Right cardiac atrium (tissue), 5 donors: ENCODE results near the gene PRR15L. TPM values are rescaled to one million over a fixed set of nuclear protein-coding genes. Genes with fewer than 3 reads are reported as not detected.
A peak's percentile ranks its signal among the peaks of the same experiment; 100 is the strongest.
"Not testable (repeated sequence)": the region's sequence is repeated elsewhere in the genome, so short reads cannot be mapped to it uniquely, and the experiment has no call there.

Experiments
- ATAC-seq, 2 donors: fragments of 200-7000 bp; cut with Tn5 transposase; one replicate each; pipeline versions ENCODE4 v1.8.0 to v1.9.1; 2020; ENCODE audit warnings: moderate library complexity in 2 of 2, mild to moderate bottlenecking in 1 of 2
- DNase-seq, 3 donors: peaks; one replicate each; pipeline ENCODE4 v3.0.0-alpha.2; 2020
- H3K27ac ChIP-seq: one replicate; pipeline ENCODE4 v1.5.1; 2013; ENCODE audit warnings: mild to moderate bottlenecking, low read length, control low read depth, moderate library complexity
- H3K27me3 ChIP-seq: one replicate; pipeline ENCODE4 v1.6.1; 2013; ENCODE audit not compliant: control insufficient read depth, insufficient read depth
- H3K4me1 ChIP-seq: one replicate; pipeline ENCODE4 v1.6.1; 2013; ENCODE audit warnings: low read length; ENCODE audit not compliant: control insufficient read depth, insufficient read depth
- H3K4me3 ChIP-seq: one replicate; pipeline ENCODE4 v1.5.1; 2013; ENCODE audit warnings: low read length, control low read depth
- H3K9me3 ChIP-seq: one replicate; pipeline ENCODE4 v1.6.1; 2013; ENCODE audit warnings: low read length; ENCODE audit not compliant: control insufficient read depth
- WGBS: extraction: QIAGEN DNeasy Blood & Tissue Kit; methylation state at CpG from one replicate; pipeline ENCODE4 v1.1.7; 2013; 5-methylcytosine and 5-hydroxymethylcytosine counted together
- intact Hi-C, 4 donors: fragments of 100-400 bp; cut with DNase I; formaldehyde crosslinking; loops; one replicate each; pipeline versions ENCODE4 v1.11.0 to v1.14.0; 2022 to 2023
- polyA plus RNA-seq: library from polyadenylated mRNA; stranded (reverse); fragments of 200-250 nt; gene quantifications from one replicate; pipeline ENCODE4 v1.2.3, GENCODE V29; 2013
- total RNA-seq, 4 donors: library from RNA; stranded (reverse); fragmentation: NEBNext Ultra II Directional; extraction: Animal tissue kit (Norgen Biotek cat#: 25700); gene quantifications; one replicate each; pipeline ENCODE4 v1.2.1, GENCODE V29; 2021
- donor health status: healthy with polysubstance abuse.
- donor health status: DM: no; HTN: yes; CAD: no.
- donor health status: DM: no; HTN: no; CAD: no.
- donor health status: DM: no; HTN: yes; CAD: no; lungs with severe emphysema.
- donor health status: DM: yes; HTN: yes; CAD: no.

Gene PRR15L
- total and polyA plus RNA-seq, 5 donors, result not detected

- Histone ChIP-seq H3K27me3 (no peaks in the 10 kb centered on the region), H3K9me3 (no peaks in the 10 kb centered on the region), H3K4me1 (peaks cover 6% of the 10 kb centered on the region), H3K27ac (no peak overlapping the region), H3K4me3 (no peak overlapping the region)
- DNase-seq, result peak; percentile 68 to 90 (median 83)
- peak; percentile 42 to 55 for ATAC-seq
- intact Hi-C loops, result loop anchor here in 3 of 4 donors (5.0 to 10.0 kb wide), 3 partner anchors 50 to 102 kb away; partner anchors contain the start of genes SP2 (in 3 of the 3) and SCRN2 (in 1 of the 3)
- WGBS, result 22% methylated on average over 2 of the region's 2 CpGs
Measured at GRCh38 chr17:47946929-47947397, 10.7 kb downstream of the PRR15L start.

GRCh38 chr17:47946516-47946915, 11.2 kb downstream of the PRR15L start:
- 88% methylated on average over 6 of the region's 6 CpGs for WGBS
- peaks cover 6% of the 10 kb centered on the region for H3K4me1 ChIP-seq
- no peaks in the 10 kb centered on the region for H3K9me3 ChIP-seq
- ATAC-seq (no peak), DNase-seq (no peak)
- peak overlapping the region; percentile 2 for H3K27ac ChIP-seq
- intact Hi-C loops, result loop anchor here in 3 of 4 donors (5.0 to 10.0 kb wide), 3 partner anchors 49 to 102 kb away; partner anchors contain the start of genes SP2 (in 3 of the 3) and SCRN2 (in 1 of the 3)
- no peaks in the 10 kb centered on the region for H3K27me3 ChIP-seq
- H3K4me3 ChIP-seq, result no peak overlapping the region

- Histone ChIP-seq H3K4me1 (peaks cover 6% of the 10 kb centered on the region), H3K27me3 (no peaks in the 10 kb centered on the region), H3K27ac (peak overlapping the region; percentile 10), H3K9me3 (no peaks in the 10 kb centered on the region), H3K4me3 (no peak overlapping the region)
- intact Hi-C loops, result loop anchor here in 3 of 4 donors (5.0 to 10.0 kb wide), 3 partner anchors 49 to 101 kb away; partner anchors contain the start of genes SP2 (in 3 of the 3) and SCRN2 (in 1 of the 3)
- ATAC-seq, result no peak
- WGBS, result 78% methylated on average over 10 of the region's 10 CpGs
- peak in 1 of 3 donors; percentile 58 for DNase-seq
Measured at GRCh38 chr17:47945529-47946508, 11.9 kb downstream of the PRR15L start.

- no peak overlapping the region for H3K27ac ChIP-seq
Measured at GRCh38 chr17:47945080-47945479, 12.6 kb downstream of the PRR15L start.

GRCh38 chr17:47942568-47942967, 15.1 kb downstream of the PRR15L start:
- intact Hi-C loops, result loop anchor here in 2 of 4 donors (10.0 kb wide), 2 partner anchors 48 to 98 kb away; partner anchors contain the start of genes SCRN2 (in 1 of the 2) and SP2 (in 1 of the 2)
- Histone ChIP-seq H3K27ac (no peak overlapping the region), H3K27me3 (no peaks in the 10 kb centered on the region), H3K4me1 (peaks cover 3% of the 10 kb centered on the region), H3K9me3 (no peaks in the 10 kb centered on the region), H3K4me3 (peak overlapping the region; percentile 47)
- ATAC-seq, result no peak
- DNase-seq, result no peak
- WGBS, result 76% methylated on average over 6 of the region's 6 CpGs

More at GRCh38 chr17:47945080-47945479, 12.6 kb downstream of the PRR15L start:
- H3K4me1 ChIP-seq, result peaks cover 6% of the 10 kb centered on the region
- no peak for DNase-seq
- WGBS, result 74% methylated on average over 8 of the region's 8 CpGs
- no peak overlapping the region for H3K4me3 ChIP-seq
- no peaks in the 10 kb centered on the region for H3K9me3 ChIP-seq
- intact Hi-C loops, result loop anchor here in 3 of 4 donors (5.0 to 10.0 kb wide), 3 partner anchors 48 to 100 kb away; partner anchors contain the start of genes SP2 (in 3 of the 3) and SCRN2 (in 1 of the 3)
- no peaks in the 10 kb centered on the region for H3K27me3 ChIP-seq
- no peak for ATAC-seq

- ATAC-seq, result no peak
- intact Hi-C loops, result loop anchor here in 2 of 4 donors (10.0 kb wide), 2 partner anchors 47 to 97 kb away; partner anchors contain the start of genes SCRN2 (in 1 of the 2) and SP2 (in 1 of the 2)
- DNase-seq, result no peak
- peaks cover 3% of the 10 kb centered on the region for H3K4me1 ChIP-seq
- H3K27me3 ChIP-seq, result no peaks in the 10 kb centered on the region
- peak overlapping the region; percentile 6 for H3K27ac ChIP-seq
- WGBS, result 15% methylated on average over 5 of the region's 5 CpGs
- H3K4me3 ChIP-seq, result peak overlapping the region; percentile 47
- H3K9me3 ChIP-seq, result no peaks in the 10 kb centered on the region
Measured at GRCh38 chr17:47942096-47942510, 15.6 kb downstream of the PRR15L start.

GRCh38 chr17:47941246-47942095, 16.2 kb downstream of the PRR15L start, which contains the start of gene PNPO:
Gene PNPO (plus strand): TSS chr17:47941571. CDS start chr17:47941676, 105 bp downstream.
- peak; percentile 94 to 96 (median 95) for DNase-seq
- Histone ChIP-seq H3K9me3 (no peaks in the 10 kb centered on the region), H3K27me3 (no peaks in the 10 kb centered on the region), H3K4me3 (peak within 1 kb of the TSS; percentile 47), H3K4me1 (peaks cover 3% of the 10 kb centered on the region), H3K27ac (peak within 1 kb of the TSS; percentile 8)
- intact Hi-C loops, result loop anchor here in 2 of 4 donors (10.0 kb wide), 2 partner anchors 47 to 97 kb away; partner anchors contain the start of genes SCRN2 (in 1 of the 2) and SP2 (in 1 of the 2)
- 1% methylated on average over 50 of the region's 50 CpGs for WGBS
- peak; percentile 98 for ATAC-seq

GRCh38 chr17:47937941-47938340, 19.7 kb downstream of the PRR15L start:
- ATAC-seq (no peak), DNase-seq (no peak)
- no peak overlapping the region for H3K4me3 ChIP-seq
- intact Hi-C loops, result no loop called here
- no peak overlapping the region for H3K27ac ChIP-seq
- peaks cover 7% of the 10 kb centered on the region for H3K4me1 ChIP-seq
- no peaks in the 10 kb centered on the region for H3K9me3 ChIP-seq
- WGBS, result 90% methylated on average over 5 of the region's 5 CpGs
- H3K27me3 ChIP-seq, result no peaks in the 10 kb centered on the region

- Histone ChIP-seq H3K4me3 (no peak overlapping the region), H3K27ac (no peak overlapping the region), H3K4me1 (peaks cover 4% of the 10 kb centered on the region), H3K9me3 (no peaks in the 10 kb centered on the region), H3K27me3 (no peaks in the 10 kb centered on the region)
- no peak for ATAC-seq
- intact Hi-C loops, result no loop called here
- WGBS, result 61% methylated on average over 5 of the region's 5 CpGs
- no peak for DNase-seq
Measured at GRCh38 chr17:47935961-47936360, 21.7 kb downstream of the PRR15L start.

GRCh38 chr17:47935468-47935867, 22.2 kb downstream of the PRR15L start:
- WGBS, result 81% methylated on average over 3 of the region's 3 CpGs

More at GRCh38 chr17:47935468-47935867, 22.2 kb downstream of the PRR15L start:
- H3K4me3 ChIP-seq, ATAC-seq, H3K9me3 ChIP-seq, H3K4me1 ChIP-seq, H3K27ac ChIP-seq, H3K27me3 ChIP-seq, DNase-seq, intact Hi-C loops: not testable (repeated sequence)
